HCT116 (cell line): ENCODE measurements around the gene FLOT1. TPM values are rescaled to one million over a fixed set of nuclear protein-coding genes. Genes with fewer than 3 reads are reported as not detected.

Experiments
- ATAC-seq: fragments of 200-7000 bp; cut with Tn5 transposase; 2 replicates; pipeline ENCODE4 v1.9.1; 2020; ENCODE audit warnings: mild to moderate bottlenecking, moderate library complexity
- BruUV-seq: library from RNA; stranded (reverse); fragments of 400-500 nt; replicated peaks from 2 replicates; lab custom pipeline; 2021; lab: Mats Ljungman, UMichigan
- CTCF ChIA-PET: fragments of 300-600 bp; sonication (Branson Sonifier 250); formaldehyde crosslinking; loops from one replicate; lab custom pipeline; 2021; ENCODE audit warnings: antibody characterized with exemption; lab: Charles Lee
- POLR2A ChIA-PET: fragments of 300-600, 350-600 bp; sonication (Branson Sonifier 250); formaldehyde crosslinking; loops from one replicate; lab custom pipeline; 2021; ENCODE audit warnings: antibody characterized with exemption; lab: Charles Lee
- RAD21 ChIA-PET, 2 experiments: fragments of 300-600 bp; sonication (Branson Sonifier 250); formaldehyde crosslinking; loops; one replicate each; lab custom pipeline; 2023; ENCODE audit warnings: low total read pairs in 2 of 2; ENCODE audit not compliant: uncharacterized antibody in 2 of 2, unreplicated experiment in 2 of 2, low non-redundant PET in 1 of 2; lab: Charles Lee
- DNase-seq: peaks from one replicate; pipeline ENCODE4 v3.0.0-alpha.2; 2010; ENCODE audit warnings: low read depth, low spot score
- H2AFZ ChIP-seq: fragments of 200-600 bp; shearing (Covaris generic), sonication (generic); 2 replicates; pipeline ENCODE4 v1.6.1; 2017; ENCODE audit warnings: low read depth, mixed run types, mixed read lengths, antibody characterized with exemption, low read length; ENCODE audit not compliant: poor library complexity, severe bottlenecking
- H3K27ac ChIP-seq: 2 replicates; pipeline ENCODE4 v1.5.1; 2012; ENCODE audit warnings: low read depth, low read length
- H3K27me3 ChIP-seq: fragments of 200-600 bp; sonication (generic); 2 replicates; pipeline ENCODE4 v1.6.1; 2016; ENCODE audit warnings: mixed run types, low read length, mixed read lengths; ENCODE audit not compliant: insufficient read depth
- H3K36me3 ChIP-seq, 2 experiments: fragments of 200-500 bp in 1 of 2; fragments of 200-600 bp in 1 of 2; sonication (Bioruptor generic) in 1 of 2; sonication (generic) in 1 of 2; 2 replicates each; pipeline versions ENCODE4 v1.5.1 to v1.6.1; 2014 to 2016; ENCODE audit warnings: low read length in 2 of 2, inconsistent platforms in 1 of 2, mixed read lengths in 1 of 2, mixed run types in 1 of 2; ENCODE audit not compliant: insufficient read depth in 2 of 2, control insufficient read depth in 1 of 2
- H3K4me1 ChIP-seq, 2 experiments: fragments of 200-600 bp in 1 of 2; sonication (generic) in 1 of 2; 2 replicates each; pipeline versions ENCODE4 v1.5.1 to v1.6.1; 2012 to 2017; ENCODE audit warnings: low read length in 2 of 2, inconsistent platforms in 1 of 2, mild to moderate bottlenecking in 1 of 2, mixed read lengths in 1 of 2, mixed run types in 1 of 2, moderate library complexity in 1 of 2; ENCODE audit not compliant: insufficient read depth in 2 of 2, control insufficient read depth in 1 of 2
- H3K4me2 ChIP-seq: fragments of 200-600 bp; sonication (generic); 2 replicates; pipeline ENCODE4 v1.6.1; 2017; ENCODE audit warnings: mixed run types, low read length, mixed read lengths
- H3K4me3 ChIP-seq, 2 experiments: fragments of 200-600 bp in 1 of 2; sonication (generic) in 1 of 2; replicated peaks in 1 of 2; 2 replicates each; pipeline ENCODE4 v1.5.1; 2011 to 2016; ENCODE audit warnings: low read length in 2 of 2, control low read depth in 1 of 2, low read depth in 1 of 2, mild to moderate bottlenecking in 1 of 2, mixed read lengths in 1 of 2, mixed run types in 1 of 2
- H3K79me2 ChIP-seq: fragments of 200-600 bp; sonication (generic); 2 replicates; pipeline ENCODE4 v1.6.1; 2017; ENCODE audit warnings: mild to moderate bottlenecking, mixed run types, low read length, moderate library complexity, mixed read lengths; ENCODE audit not compliant: insufficient read depth
- H3K9ac ChIP-seq: fragments of 200-600 bp; sonication (generic); 2 replicates; pipeline ENCODE4 v1.6.1; 2016; ENCODE audit warnings: low read length, mixed read lengths
- H3K9me2 ChIP-seq: fragments of 200-600 bp; sonication (generic), shearing (Covaris generic); 2 replicates; pipeline ENCODE4 v1.6.1; 2017; ENCODE audit warnings: mixed run types, mild to moderate bottlenecking, moderate library complexity; ENCODE audit not compliant: insufficient read depth
- H3K9me3 ChIP-seq, 2 experiments: fragments of 200-500 bp in 1 of 2; fragments of 200-600 bp in 1 of 2; sonication (Bioruptor generic) in 1 of 2; sonication (generic) in 1 of 2; 2 replicates each; pipeline ENCODE4 v1.6.1; 2014 to 2017; ENCODE audit warnings: low read length in 2 of 2, mixed read lengths in 2 of 2, inconsistent platforms in 1 of 2, low read depth in 1 of 2, mild to moderate bottlenecking in 1 of 2, mixed run types in 1 of 2, moderate library complexity in 1 of 2; ENCODE audit not compliant: control insufficient read depth in 1 of 2, insufficient read depth in 1 of 2
- H4K20me1 ChIP-seq: fragments of 200-600 bp; sonication (generic), shearing (Covaris generic); 2 replicates; pipeline ENCODE4 v1.6.1; 2017; ENCODE audit warnings: mixed run types, mild to moderate bottlenecking, moderate library complexity; ENCODE audit not compliant: insufficient read depth
- EGR1 ChIP-seq: IDR thresholded peaks from 2 replicates; pipeline ENCODE4 v1.6.1; 2012; ENCODE audit warnings: low read depth
- EZH2phosphoT487 ChIP-seq: fragments of 200-600 bp; IDR thresholded peaks from 2 replicates; pipeline ENCODE4 v1.6.1; 2018; ENCODE audit warnings: antibody characterized with exemption, borderline replicate concordance
- JUND ChIP-seq: IDR thresholded peaks from 2 replicates; pipeline ENCODE4 v1.6.1; 2012
- POLR2A ChIP-seq: IDR thresholded peaks from 2 replicates; pipeline ENCODE4 v1.7.0; 2011; ENCODE audit warnings: borderline replicate concordance; ENCODE audit not compliant: insufficient read depth, insufficient read length; ENCODE audit errors: extremely low read depth
- RAD21 ChIP-seq: IDR thresholded peaks from 2 replicates; pipeline ENCODE4 v1.6.1; 2012; ENCODE audit warnings: low read depth, mild to moderate bottlenecking
- ZNF274 ChIP-seq: fragments of 200-500 bp; sonication (Bioruptor generic); IDR thresholded peaks from 2 replicates; pipeline ENCODE4 v1.6.1; 2014; ENCODE audit warnings: mild to moderate bottlenecking, low read depth, low read length, inconsistent platforms
- intact Hi-C: fragments of 100-400 bp; cut with micrococcal nuclease; formaldehyde crosslinking; loops from 2 replicates; pipeline ENCODE4 v1.10.0; 2022
- total RNA-seq: library from RNA; stranded (reverse); gene quantifications from one replicate; pipeline ENCODE4 v1.2.1, GENCODE V29; 2021; ENCODE audit not compliant: unreplicated experiment
- TF ChIP-seq, protein P1 (sequence below): IDR thresholded peaks from 2 replicates; pipeline ENCODE4 v1.6.1; 2012
- TF ChIP-seq, protein P2 (sequence below): IDR thresholded peaks from 2 replicates; pipeline ENCODE4 v1.6.1; 2012
- TF ChIP-seq, protein P3 (sequence below), 3 experiments: fragments of 200-600 bp in 1 of 3; sonication (generic) in 1 of 3; IDR thresholded peaks in 2 of 3; conservative IDR thresholded peaks in 1 of 3; 2 replicates each; pipeline ENCODE4 v1.5.1; 2012 to 2017; ENCODE audit warnings: low read depth in 2 of 3, low read length in 2 of 3, antibody characterized with exemption in 1 of 3, borderline replicate concordance in 1 of 3, control low read depth in 1 of 3, mild to moderate bottlenecking in 1 of 3, mixed read lengths in 1 of 3, mixed run types in 1 of 3, moderate library complexity in 1 of 3; ENCODE audit not compliant: insufficient read depth in 1 of 3

FLOT1 gene
- total RNA-seq, 1 experiment from 2014 or later = 117 TPM

DNA sequence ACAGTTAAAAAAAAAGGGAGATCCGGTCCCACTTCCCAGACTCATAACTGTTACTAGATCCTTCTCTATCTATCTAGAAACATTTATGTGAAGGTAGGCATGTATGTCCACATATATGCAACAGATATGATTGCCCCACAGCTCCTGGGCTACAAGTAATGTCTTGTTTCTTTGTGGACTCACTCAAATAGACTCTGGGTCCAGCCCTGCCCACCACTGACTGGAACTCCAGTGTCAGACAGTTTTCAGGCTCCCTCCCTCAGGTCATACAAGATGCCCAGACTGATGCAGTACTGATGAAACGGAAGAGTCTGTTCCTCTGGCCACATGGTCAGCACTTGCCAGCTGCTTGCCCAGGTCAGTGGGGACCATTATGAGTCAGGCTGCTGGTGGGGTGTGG lies 32.6 kb upstream of the FLOT1 start:
- Histone ChIP-seq H3K79me2 (no peaks in the 10 kb centered on the region), H3K4me3 (no peak overlapping the region), H4K20me1 (no peaks in the 10 kb centered on the region), H3K27me3 (no peaks in the 10 kb centered on the region), H3K36me3 (no peaks in the 10 kb centered on the region), H3K9me3 (no peaks in the 10 kb centered on the region), H3K4me1 (peaks cover 62 to 78% of the 10 kb centered on the region in 2 experiments), H2AFZ (no peak overlapping the region), H3K9ac (0 out of 2 replicates have a peak overlapping the region, but pooled peaks have one; percentile 10), H3K4me2 (peak overlapping the region; percentile 26; the same call in 1 of the 2 replicates), H3K9me2 (no peaks in the 10 kb centered on the region), H3K27ac (no peak overlapping the region; the same call in 1 of the 2 replicates)
- intact Hi-C loops = no loop called here
- no peak for TF ChIP-seq ZNF274
- TF ChIP-seq, protein P1, sequence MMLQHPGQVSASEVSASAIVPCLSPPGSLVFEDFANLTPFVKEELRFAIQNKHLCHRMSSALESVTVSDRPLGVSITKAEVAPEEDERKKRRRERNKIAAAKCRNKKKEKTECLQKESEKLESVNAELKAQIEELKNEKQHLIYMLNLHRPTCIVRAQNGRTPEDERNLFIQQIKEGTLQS = no peak
- TF ChIP-seq RAD21 = no peak
- no peak for TF ChIP-seq JUND
- no peak for TF ChIP-seq POLR2A
- TF ChIP-seq, protein P2, sequence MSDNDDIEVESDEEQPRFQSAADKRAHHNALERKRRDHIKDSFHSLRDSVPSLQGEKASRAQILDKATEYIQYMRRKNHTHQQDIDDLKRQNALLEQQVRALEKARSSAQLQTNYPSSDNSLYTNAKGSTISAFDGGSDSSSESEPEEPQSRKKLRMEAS = no peak
- TF ChIP-seq, protein P3, sequence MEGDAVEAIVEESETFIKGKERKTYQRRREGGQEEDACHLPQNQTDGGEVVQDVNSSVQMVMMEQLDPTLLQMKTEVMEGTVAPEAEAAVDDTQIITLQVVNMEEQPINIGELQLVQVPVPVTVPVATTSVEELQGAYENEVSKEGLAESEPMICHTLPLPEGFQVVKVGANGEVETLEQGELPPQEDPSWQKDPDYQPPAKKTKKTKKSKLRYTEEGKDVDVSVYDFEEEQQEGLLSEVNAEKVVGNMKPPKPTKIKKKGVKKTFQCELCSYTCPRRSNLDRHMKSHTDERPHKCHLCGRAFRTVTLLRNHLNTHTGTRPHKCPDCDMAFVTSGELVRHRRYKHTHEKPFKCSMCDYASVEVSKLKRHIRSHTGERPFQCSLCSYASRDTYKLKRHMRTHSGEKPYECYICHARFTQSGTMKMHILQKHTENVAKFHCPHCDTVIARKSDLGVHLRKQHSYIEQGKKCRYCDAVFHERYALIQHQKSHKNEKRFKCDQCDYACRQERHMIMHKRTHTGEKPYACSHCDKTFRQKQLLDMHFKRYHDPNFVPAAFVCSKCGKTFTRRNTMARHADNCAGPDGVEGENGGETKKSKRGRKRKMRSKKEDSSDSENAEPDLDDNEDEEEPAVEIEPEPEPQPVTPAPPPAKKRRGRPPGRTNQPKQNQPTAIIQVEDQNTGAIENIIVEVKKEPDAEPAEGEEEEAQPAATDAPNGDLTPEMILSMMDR (IDR thresholded peaks at IDR 0.05 in 2 of 3, conservative IDR thresholded peaks at IDR 0.05 in 1 of 3; ENCODE audit: borderline replicate concordance in 1 of 3, insufficient read depth in 1 of 3, low read depth in 2 of 3, low read length in 2 of 3) = no peak
- TF ChIP-seq EGR1 = no peak
- no peak for TF ChIP-seq EZH2phosphoT487
- ATAC-seq = 0 out of 2 replicates have a peak, but pooled peaks have one; percentile 4
- BruUV-seq = no TSS peak
- ChIA-PET RAD21 (no interaction called here), CTCF (interaction anchor here (0.6 kb wide), 1 partner anchor 40 kb away, joined by 4 read pairs; no protein-coding TSS in a partner anchor), POLR2A (interaction anchor here (0.8 to 12.4 kb wide), 4 partner anchors 9 to 39 kb away, joined by 3 to 171 read pairs (median 24); no protein-coding TSS in a partner anchor)
- DNase-seq = no peak
